ENCODE measurements around the gene DNAJC25.

GRCh38 chr9:111649016-111649415 is 17.9 kb downstream of the DNAJC25 start:
- TF ChIP-seq CTCF (IDR thresholded peaks at IDR 0.05; ENCODE audit: insufficient read depth, low read depth, low read length) (no peak), EZH2 (IDR thresholded peaks at IDR 0.05; ENCODE audit: insufficient read depth, low read length) (no peak)
